ENCODE results near the gene CD22.

CD22 gene

DNA sequence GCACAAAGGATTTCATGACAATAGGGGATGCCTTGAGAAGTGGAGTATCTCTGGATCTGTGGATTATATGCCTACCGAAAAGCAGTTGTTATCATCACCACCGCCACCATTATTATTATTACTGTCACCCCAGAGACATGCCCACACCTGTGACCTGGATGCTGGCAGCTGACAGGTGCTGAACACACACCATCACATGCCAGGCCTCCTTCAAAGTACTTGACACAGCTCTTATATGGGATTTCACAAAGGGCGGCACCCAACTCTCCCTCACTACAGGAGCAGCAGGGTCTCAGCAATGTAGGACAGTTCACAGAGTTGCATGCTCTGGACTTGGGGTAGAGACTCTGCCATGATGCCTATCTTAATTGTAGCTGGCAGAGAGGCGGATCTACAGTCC lies 36.3 kb downstream of the CD22 start:
- Histone ChIP-seq H3K27me3 (ENCODE audit: control insufficient read depth, low read length) (peaks cover 53% of the 10 kb centered on the region), H3K79me2 (ENCODE audit: control insufficient read depth, low read length) (no peaks in the 10 kb centered on the region)
- TF ChIP-seq, protein P1, sequence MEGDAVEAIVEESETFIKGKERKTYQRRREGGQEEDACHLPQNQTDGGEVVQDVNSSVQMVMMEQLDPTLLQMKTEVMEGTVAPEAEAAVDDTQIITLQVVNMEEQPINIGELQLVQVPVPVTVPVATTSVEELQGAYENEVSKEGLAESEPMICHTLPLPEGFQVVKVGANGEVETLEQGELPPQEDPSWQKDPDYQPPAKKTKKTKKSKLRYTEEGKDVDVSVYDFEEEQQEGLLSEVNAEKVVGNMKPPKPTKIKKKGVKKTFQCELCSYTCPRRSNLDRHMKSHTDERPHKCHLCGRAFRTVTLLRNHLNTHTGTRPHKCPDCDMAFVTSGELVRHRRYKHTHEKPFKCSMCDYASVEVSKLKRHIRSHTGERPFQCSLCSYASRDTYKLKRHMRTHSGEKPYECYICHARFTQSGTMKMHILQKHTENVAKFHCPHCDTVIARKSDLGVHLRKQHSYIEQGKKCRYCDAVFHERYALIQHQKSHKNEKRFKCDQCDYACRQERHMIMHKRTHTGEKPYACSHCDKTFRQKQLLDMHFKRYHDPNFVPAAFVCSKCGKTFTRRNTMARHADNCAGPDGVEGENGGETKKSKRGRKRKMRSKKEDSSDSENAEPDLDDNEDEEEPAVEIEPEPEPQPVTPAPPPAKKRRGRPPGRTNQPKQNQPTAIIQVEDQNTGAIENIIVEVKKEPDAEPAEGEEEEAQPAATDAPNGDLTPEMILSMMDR (IDR thresholded peaks at IDR 0.05; ENCODE audit: low read depth, low read length, poor library complexity, severe bottlenecking), result no peak
- no peak for TF ChIP-seq EZH2phosphoT487 (IDR thresholded peaks at IDR 0.05; ENCODE audit: borderline replicate concordance, low read length)

DNA sequence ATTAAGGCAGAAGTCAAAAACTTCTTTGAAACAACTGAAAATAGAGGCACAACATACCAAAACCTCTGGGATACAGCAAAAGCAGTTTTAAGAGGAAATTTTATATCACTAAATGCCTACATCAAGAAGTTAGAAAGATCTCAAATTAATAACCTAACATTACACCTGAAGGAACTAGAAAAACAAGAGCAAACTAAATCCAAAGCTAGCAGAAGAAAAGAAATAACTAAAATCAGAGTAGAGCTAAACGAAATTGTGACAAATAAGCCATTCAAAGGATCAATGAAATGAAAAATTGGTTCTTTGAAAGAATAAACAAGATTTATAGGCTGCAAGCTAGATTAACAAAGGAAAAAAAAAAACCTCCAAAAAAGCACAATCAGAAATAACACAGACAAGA lies 39.4 kb downstream of the CD22 start:
- H3K27me3 ChIP-seq (ENCODE audit: control insufficient read depth, low read length), result peaks cover 40% of the 10 kb centered on the region
- TF ChIP-seq, protein P1 (IDR thresholded peaks at IDR 0.05; ENCODE audit: low read depth, low read length, poor library complexity, severe bottlenecking), result no peak
- no peak for TF ChIP-seq EZH2phosphoT487 (IDR thresholded peaks at IDR 0.05; ENCODE audit: borderline replicate concordance, low read length)
- no peak overlapping the region for H3K4me2 ChIP-seq (ENCODE audit: low read length)
- no peaks in the 10 kb centered on the region for H4K20me1 ChIP-seq (ENCODE audit: control insufficient read depth, insufficient read depth, low read depth, low read length)
- H3F3A ChIP-seq (ENCODE audit: control insufficient read depth, insufficient read depth), result no peaks in the 10 kb centered on the region
- H3K79me2 ChIP-seq (ENCODE audit: control insufficient read depth, low read length), result no peaks in the 10 kb centered on the region
- no peak overlapping the region for H3K27ac ChIP-seq (ENCODE audit: low read depth, low read length)
- no peaks in the 10 kb centered on the region for H3K4me1 ChIP-seq (ENCODE audit: control insufficient read depth, low read length)
- no peaks in the 10 kb centered on the region for H3K36me3 ChIP-seq (ENCODE audit: control insufficient read depth, low read length)
- H3K9me2 ChIP-seq (replicated peaks; ENCODE audit: control insufficient read depth, low read length), result no peaks in the 10 kb centered on the region
- H3K9me3 ChIP-seq (ENCODE audit: control insufficient read depth, insufficient read depth, low read length), result peaks cover 2% of the 10 kb centered on the region; the same call in 1 of the 2 replicates
- H3K4me3 ChIP-seq (ENCODE audit: low read length), result no peak overlapping the region

More for the DNA sequence above, 36.3 kb downstream of the CD22 start:
- Histone ChIP-seq H3K36me3 (ENCODE audit: control insufficient read depth, low read length) (no peaks in the 10 kb centered on the region), H4K20me1 (ENCODE audit: control insufficient read depth, insufficient read depth, low read depth, low read length) (no peaks in the 10 kb centered on the region), H3K9me3 (ENCODE audit: control insufficient read depth, insufficient read depth, low read length) (peaks cover 2% of the 10 kb centered on the region; the same call in 1 of the 2 replicates), H3K4me1 (ENCODE audit: control insufficient read depth, low read length) (no peaks in the 10 kb centered on the region), H3K9me2 (replicated peaks; ENCODE audit: control insufficient read depth, low read length) (no peaks in the 10 kb centered on the region), H3F3A (ENCODE audit: control insufficient read depth, insufficient read depth) (no peaks in the 10 kb centered on the region), H3K4me3 (ENCODE audit: low read length) (no peak overlapping the region), H3K27ac (ENCODE audit: low read depth, low read length) (no peak overlapping the region), H3K4me2 (ENCODE audit: low read length) (no peak overlapping the region)

DNA sequence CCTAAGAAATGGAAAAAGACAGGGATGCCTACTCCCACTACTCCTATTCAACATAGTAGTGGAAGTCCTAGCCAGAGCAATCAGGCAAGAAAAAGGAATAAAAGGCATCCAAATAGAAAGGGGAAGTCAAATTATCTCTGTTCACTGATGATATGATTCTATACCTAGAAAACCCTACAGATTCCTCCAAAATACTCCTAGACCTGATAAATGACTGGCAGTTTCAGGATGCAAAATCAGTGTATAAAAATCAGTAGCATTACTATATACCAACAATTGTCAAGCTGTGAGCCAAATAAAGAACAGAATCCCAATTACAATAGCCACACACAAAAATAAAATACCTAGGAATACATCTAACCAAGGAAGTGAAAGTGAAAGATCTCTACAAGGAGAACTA lies 40.5 kb downstream of the CD22 start:
- Histone ChIP-seq H3K36me3 (ENCODE audit: control insufficient read depth, low read length) (no peaks in the 10 kb centered on the region), H3K9me2 (replicated peaks; ENCODE audit: control insufficient read depth, low read length) (no peaks in the 10 kb centered on the region), H3K4me3 (ENCODE audit: low read length) (no peak overlapping the region), H3K27ac (ENCODE audit: low read depth, low read length) (no peak overlapping the region), H3K79me2 (ENCODE audit: control insufficient read depth, low read length) (no peaks in the 10 kb centered on the region), H3F3A (ENCODE audit: control insufficient read depth, insufficient read depth) (no peaks in the 10 kb centered on the region), H3K27me3 (ENCODE audit: control insufficient read depth, low read length) (peaks cover 39% of the 10 kb centered on the region), H3K9me3 (ENCODE audit: control insufficient read depth, insufficient read depth, low read length) (peaks cover 2% of the 10 kb centered on the region; the same call in 1 of the 2 replicates), H3K4me1 (ENCODE audit: control insufficient read depth, low read length) (no peaks in the 10 kb centered on the region), H3K4me2 (ENCODE audit: low read length) (no peak overlapping the region), H4K20me1 (ENCODE audit: control insufficient read depth, insufficient read depth, low read depth, low read length) (no peaks in the 10 kb centered on the region)
- TF ChIP-seq, protein P1 (IDR thresholded peaks at IDR 0.05; ENCODE audit: low read depth, low read length, poor library complexity, severe bottlenecking), result no peak
- TF ChIP-seq EZH2phosphoT487 (IDR thresholded peaks at IDR 0.05; ENCODE audit: borderline replicate concordance, low read length), result no peak

All from DOHH2 (cell line).